Activated T-cell treated with anti-CD3 and anti-CD28 coated beads, Interleukin-2, amount 50 U/mL, for 72 hours (primary cell): Measurements from ENCODE around the gene SRRM1. TPM values are rescaled to one million over a fixed set of nuclear protein-coding genes. Genes with fewer than 3 reads are reported as not detected.
"Not testable (repeated sequence)": the region's sequence is repeated elsewhere in the genome, so short reads cannot be mapped to it uniquely, and the experiment has no call there.

Experiments used
- ATAC-seq, 2 donors: fragments of 150-1000 bp; cut with Tn5 transposase; replicated peaks in 1 of 2; 2 replicates each; pipeline ENCODE4 v1.10.0; 2021; ENCODE audit warnings: moderate library complexity in 2 of 2, mild to moderate bottlenecking in 1 of 2
- DNase-seq, 2 donors: peaks; one replicate each; pipeline ENCODE4 v3.0.0; 2021 to 2022; ENCODE audit warnings: mixed read lengths in 1 of 2
- H3K27ac Mint-ChIP-seq: one replicate; pipeline ENCODE4 v1.8.0; 2022; ENCODE audit warnings: mild to moderate bottlenecking, moderate library complexity, mixed read lengths
- H3K27me3 Mint-ChIP-seq: one replicate; pipeline ENCODE4 v1.8.0; 2022; ENCODE audit warnings: low read depth, mixed read lengths
- H3K36me3 Mint-ChIP-seq, 2 donors: one replicate each; pipeline ENCODE4 v1.8.0; 2022; ENCODE audit warnings: mixed read lengths in 2 of 2, mild to moderate bottlenecking in 1 of 2; ENCODE audit not compliant: insufficient read depth in 2 of 2
- H3K4me1 Mint-ChIP-seq: one replicate; pipeline ENCODE4 v1.8.0; 2022; ENCODE audit warnings: low read depth, mixed read lengths
- H3K4me3 Mint-ChIP-seq, 2 donors: one replicate each; pipeline ENCODE4 v1.8.0; 2022; ENCODE audit warnings: mild to moderate bottlenecking in 2 of 2, mixed read lengths in 2 of 2, moderate library complexity in 2 of 2
- H3K9me3 Mint-ChIP-seq, 2 donors: one replicate each; pipeline ENCODE4 v1.8.0; 2022; ENCODE audit warnings: mixed read lengths in 2 of 2
- total RNA-seq, 2 donors: library from RNA; stranded (reverse); gene quantifications; one replicate each; pipeline ENCODE4 v1.2.3, GENCODE V29; 2022

The SRRM1 gene
- total RNA-seq, 2 donors from 2014 or later, result 187 to 223 TPM

GRCh38 chr1:24704411-24705259 lies 61.5 kb downstream of the SRRM1 start:
- Mint-ChIP-seq H3K27me3 (no peaks in the 10 kb centered on the region), H3K4me1 (peaks cover 10% of the 10 kb centered on the region), H3K27ac (no peak overlapping the region), H3K9me3 (no peaks in the 10 kb centered on the region), H3K36me3 (no peaks in the 10 kb centered on the region), H3K4me3 (no peak overlapping the region)
- ATAC-seq (no peak), DNase-seq (no peak)

- no peaks in the 10 kb centered on the region for H3K27me3 Mint-ChIP-seq
- H3K9me3 Mint-ChIP-seq, result no peaks in the 10 kb centered on the region
- no peaks in the 10 kb centered on the region for H3K36me3 Mint-ChIP-seq
- DNase-seq (peak in 1 of 2 donors; percentile 49), ATAC-seq (peak; percentile 69 to 92)
- H3K27ac Mint-ChIP-seq, result no peak overlapping the region
- no peak overlapping the region for H3K4me3 Mint-ChIP-seq
- H3K4me1 Mint-ChIP-seq, result peaks cover 16% of the 10 kb centered on the region
Measured at GRCh38 chr1:24705260-24706073, 62.4 kb downstream of the SRRM1 start.

- not testable (repeated sequence) for H3K27me3 Mint-ChIP-seq, DNase-seq, H3K4me3 Mint-ChIP-seq, H3K27ac Mint-ChIP-seq, H3K9me3 Mint-ChIP-seq, ATAC-seq, H3K36me3 Mint-ChIP-seq
- H3K4me1 Mint-ChIP-seq, result peaks cover 16% of the 10 kb centered on the region
Measured at GRCh38 chr1:24706074-24706389, 62.9 kb downstream of the SRRM1 start.

GRCh38 chr1:24707687-24708086 lies 64.6 kb downstream of the SRRM1 start:
- Mint-ChIP-seq H3K4me3 (no peak overlapping the region), H3K9me3 (no peaks in the 10 kb centered on the region), H3K36me3 (no peaks in the 10 kb centered on the region), H3K27ac (no peak overlapping the region), H3K4me1 (peaks cover 16% of the 10 kb centered on the region), H3K27me3 (no peaks in the 10 kb centered on the region)
- DNase-seq, result no peak
- no peak for ATAC-seq

GRCh38 chr1:24708938-24709337 lies 65.8 kb downstream of the SRRM1 start:
- Mint-ChIP-seq H3K4me1 (peaks cover 16% of the 10 kb centered on the region), H3K9me3 (no peaks in the 10 kb centered on the region), H3K27me3 (no peaks in the 10 kb centered on the region), H3K36me3 (no peaks in the 10 kb centered on the region), H3K27ac (no peak overlapping the region), H3K4me3 (no peak overlapping the region)
- no peak for ATAC-seq
- DNase-seq, result no peak

- DNase-seq (peak in 1 of 2 donors; percentile 12), ATAC-seq (peak in 1 of 2 donors; percentile 23)
- Mint-ChIP-seq H3K27me3 (no peaks in the 10 kb centered on the region), H3K9me3 (no peaks in the 10 kb centered on the region), H3K27ac (peak overlapping the region; percentile 33), H3K4me3 (no peak overlapping the region), H3K4me1 (peaks cover 19% of the 10 kb centered on the region), H3K36me3 (no peaks in the 10 kb centered on the region)
Measured at GRCh38 chr1:24709791-24710441, 66.8 kb downstream of the SRRM1 start.

GRCh38 chr1:24711329-24711728 lies 68.2 kb downstream of the SRRM1 start:
- DNase-seq (no peak), ATAC-seq (no peak)

GRCh38 chr1:24713176-24713575 lies 70.1 kb downstream of the SRRM1 start:
- Mint-ChIP-seq H3K27me3 (no peaks in the 10 kb centered on the region), H3K36me3 (no peaks in the 10 kb centered on the region), H3K4me3 (no peak overlapping the region), H3K4me1 (peaks cover 21% of the 10 kb centered on the region), H3K27ac (no peak overlapping the region), H3K9me3 (no peaks in the 10 kb centered on the region)
- DNase-seq (no peak), ATAC-seq (no peak)

More at GRCh38 chr1:24711329-24711728, 68.2 kb downstream of the SRRM1 start:
- H3K27ac Mint-ChIP-seq, result no peak overlapping the region
- no peaks in the 10 kb centered on the region for H3K9me3 Mint-ChIP-seq
- H3K27me3 Mint-ChIP-seq, result no peaks in the 10 kb centered on the region
- H3K4me3 Mint-ChIP-seq, result no peak overlapping the region
- H3K4me1 Mint-ChIP-seq, result peaks cover 21% of the 10 kb centered on the region
- no peaks in the 10 kb centered on the region for H3K36me3 Mint-ChIP-seq

GRCh38 chr1:24713736-24714135 lies 70.6 kb downstream of the SRRM1 start:
- no peaks in the 10 kb centered on the region for H3K9me3 Mint-ChIP-seq

GRCh38 chr1:24714859-24715520 lies 71.9 kb downstream of the SRRM1 start:
- Mint-ChIP-seq H3K9me3 (no peaks in the 10 kb centered on the region), H3K4me1 (peaks cover 14% of the 10 kb centered on the region), H3K4me3 (no peak overlapping the region), H3K27me3 (no peaks in the 10 kb centered on the region), H3K27ac (peak overlapping the region; percentile 44), H3K36me3 (no peaks in the 10 kb centered on the region)
- peak; percentile 48 to 50 for DNase-seq
- ATAC-seq, result peak; percentile 85 to 95

More at GRCh38 chr1:24713736-24714135, 70.6 kb downstream of the SRRM1 start:
- Mint-ChIP-seq H3K4me1 (peaks cover 21% of the 10 kb centered on the region), H3K27me3 (no peaks in the 10 kb centered on the region), H3K27ac (no peak overlapping the region), H3K4me3 (no peak overlapping the region), H3K36me3 (no peaks in the 10 kb centered on the region)
- ATAC-seq, result no peak
- DNase-seq, result no peak

- Mint-ChIP-seq H3K9me3 (no peaks in the 10 kb centered on the region), H3K27me3 (no peaks in the 10 kb centered on the region), H3K4me3 (no peak overlapping the region), H3K36me3 (no peaks in the 10 kb centered on the region), H3K4me1 (peaks cover 12% of the 10 kb centered on the region), H3K27ac (peak overlapping the region; percentile 44)
- DNase-seq, result no peak
- ATAC-seq, result no peak
Measured at GRCh38 chr1:24715658-24716057, 72.6 kb downstream of the SRRM1 start.

- H3K9me3 Mint-ChIP-seq, result no peaks in the 10 kb centered on the region
- ATAC-seq (no peak), DNase-seq (no peak)
- no peak overlapping the region for H3K4me3 Mint-ChIP-seq
- H3K27ac Mint-ChIP-seq, result no peak overlapping the region
- peaks cover 21% of the 10 kb centered on the region for H3K4me1 Mint-ChIP-seq
- H3K36me3 Mint-ChIP-seq, result no peaks in the 10 kb centered on the region
- H3K27me3 Mint-ChIP-seq, result no peaks in the 10 kb centered on the region
Measured at GRCh38 chr1:24717887-24718650, 75.0 kb downstream of the SRRM1 start.
